Activated CD4-positive, alpha-beta T cell treated with anti-CD3 and anti-CD28 coated beads for 4 hours (primary cell): Measurements from ENCODE around the gene SUFU.
A peak's percentile ranks its signal among the peaks of the same experiment; 100 is the strongest.

ENCODE experiments used
- DNase-seq, 2 donors: peaks; one replicate each; pipeline ENCODE4 v3.0.0-alpha.2; 2020

The SUFU gene

GRCh38 chr10:102552533-102552932 lies 48.8 kb downstream of the SUFU start:
- no peak for DNase-seq

- DNase-seq, result no peak
Measured at GRCh38 chr10:102553771-102554170, 50.0 kb downstream of the SUFU start.

- DNase-seq, result no peak
Measured at GRCh38 chr10:102554531-102554930, 50.8 kb downstream of the SUFU start.

GRCh38 chr10:102555781-102556328 lies 52.1 kb downstream of the SUFU start:
- no peak for DNase-seq

- no peak for DNase-seq
Measured at GRCh38 chr10:102557569-102557968, 53.8 kb downstream of the SUFU start.

GRCh38 chr10:102559764-102560163 lies 56.0 kb downstream of the SUFU start:
- DNase-seq, result no peak

DNA sequence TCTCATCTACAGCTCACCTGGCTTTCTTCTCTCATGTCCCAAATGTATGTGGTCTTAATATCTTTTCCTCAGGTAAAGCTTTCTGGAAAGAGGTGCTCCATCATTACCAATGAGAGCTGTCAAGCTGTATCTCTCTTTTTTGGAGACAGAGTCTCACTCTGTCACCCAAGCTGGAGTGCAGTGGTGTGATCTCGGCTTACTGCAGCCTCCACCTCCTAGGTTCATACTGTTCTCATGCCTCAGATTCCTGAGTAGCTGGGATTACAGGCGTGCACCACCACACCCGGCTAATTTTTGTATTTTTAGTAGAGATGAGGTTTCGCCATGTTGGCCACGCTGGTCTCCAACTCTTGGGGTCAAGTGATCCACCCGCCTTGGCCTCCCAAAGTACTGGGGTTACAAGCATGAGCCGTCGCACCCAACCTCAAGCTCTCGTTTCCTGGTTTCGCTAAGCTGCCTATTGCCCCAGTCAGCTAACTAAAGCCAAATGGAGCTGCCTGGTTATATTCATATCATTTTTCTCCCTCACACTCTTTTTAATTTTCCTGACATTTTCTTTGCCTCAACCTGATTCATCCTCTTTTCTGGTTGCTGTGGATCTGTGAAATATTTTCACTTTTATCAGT lies 60.5 kb downstream of the SUFU start:
- no peak for DNase-seq

- DNase-seq, result no peak
Measured at GRCh38 chr10:102565793-102566192, 62.0 kb downstream of the SUFU start.

DNA sequence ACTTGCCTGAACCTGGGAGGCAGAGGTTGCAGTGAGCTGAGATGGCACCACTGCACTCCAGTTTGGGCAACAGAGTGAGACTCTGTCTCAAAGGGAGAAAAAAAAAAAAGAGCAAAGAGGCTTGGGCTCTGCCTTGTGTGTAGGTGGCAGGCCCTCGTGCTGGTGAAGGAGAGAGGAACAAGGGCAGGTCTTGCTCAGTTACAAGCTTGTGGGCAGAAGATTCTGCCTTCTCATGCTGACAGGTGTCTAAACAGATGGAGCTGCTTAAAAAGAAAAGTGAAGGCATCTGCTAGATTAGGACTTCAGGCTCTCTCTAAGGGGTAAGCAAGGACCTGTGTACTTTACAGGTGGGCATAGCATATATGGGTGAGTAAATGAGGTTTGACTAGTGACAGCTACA lies 75.0 kb downstream of the SUFU start:
- no peak for DNase-seq

DNA sequence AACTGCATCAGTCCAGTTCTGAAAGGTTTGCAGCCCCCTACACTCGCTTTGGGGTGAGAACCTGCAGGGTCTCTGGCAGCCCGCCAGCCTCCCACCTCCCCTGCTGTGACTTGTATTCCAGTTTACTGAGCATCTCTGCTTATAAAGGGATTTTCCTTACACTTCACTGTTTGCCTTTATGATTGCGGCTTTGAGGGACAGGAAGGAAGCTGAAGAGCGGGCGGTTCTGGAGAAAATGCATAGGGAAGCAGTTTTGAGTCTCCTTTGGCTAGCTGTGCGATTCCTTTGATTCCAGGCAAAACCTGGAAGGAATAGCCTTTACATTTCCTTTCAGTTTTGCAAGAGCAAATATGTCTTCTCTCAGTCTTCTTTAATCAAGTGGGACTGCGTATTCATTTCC lies 75.6 kb downstream of the SUFU start:
- no peak for DNase-seq

- no peak for DNase-seq
Measured at GRCh38 chr10:102580230-102580629, 76.5 kb downstream of the SUFU start.

GRCh38 chr10:102581401-102581800 lies 77.6 kb downstream of the SUFU start:
- DNase-seq, result no peak

- DNase-seq, result no peak
Measured at GRCh38 chr10:102581981-102582580, 78.3 kb downstream of the SUFU start.

DNA sequence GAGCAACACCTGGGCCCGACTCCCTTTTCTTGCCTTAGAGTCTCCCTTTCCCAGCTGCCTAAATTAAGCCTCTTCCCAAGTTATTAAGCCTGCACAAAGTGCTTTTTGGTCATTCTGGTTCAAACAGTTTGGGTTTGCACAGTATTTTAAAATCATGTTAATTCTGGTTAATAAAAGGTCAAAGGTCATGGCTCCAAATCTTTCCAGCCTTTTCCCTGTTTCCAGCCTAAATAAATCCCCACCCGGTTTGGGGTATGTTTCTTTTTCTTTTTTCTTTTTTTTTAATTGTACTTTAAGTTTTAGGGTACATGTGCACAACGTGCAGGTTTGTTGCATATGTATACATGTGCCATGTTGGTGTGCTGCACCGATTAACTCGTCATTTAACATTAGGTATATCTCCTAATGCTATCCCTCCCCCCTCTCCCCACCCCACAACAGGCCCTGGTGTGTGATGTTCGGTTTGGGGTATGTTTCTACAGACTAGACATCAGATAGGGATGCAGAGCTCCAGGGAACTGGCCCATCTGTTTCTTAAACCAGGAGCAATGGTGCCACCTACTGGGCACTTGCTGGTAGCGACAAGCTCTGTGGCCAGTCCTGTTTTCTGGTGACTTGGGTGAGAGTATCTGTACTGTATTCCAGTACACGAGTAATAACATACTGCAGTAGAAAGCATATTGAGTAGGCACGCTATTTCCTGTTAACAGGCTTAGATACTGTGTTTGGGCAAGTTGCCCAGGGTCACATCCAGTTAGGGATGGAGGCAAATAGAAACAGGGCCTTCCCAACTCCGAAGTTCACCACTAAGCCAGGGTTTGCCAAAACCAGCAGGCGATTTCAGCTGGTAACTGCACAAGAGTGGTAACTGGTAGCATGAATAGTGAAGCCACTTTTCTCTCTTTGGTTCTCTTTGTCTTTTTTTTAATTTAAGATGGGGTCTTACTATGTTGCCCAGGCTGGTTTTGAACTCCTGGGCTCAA lies 80.0 kb downstream of the SUFU start:
- DNase-seq, result peak; percentile 77 to 84

DNA sequence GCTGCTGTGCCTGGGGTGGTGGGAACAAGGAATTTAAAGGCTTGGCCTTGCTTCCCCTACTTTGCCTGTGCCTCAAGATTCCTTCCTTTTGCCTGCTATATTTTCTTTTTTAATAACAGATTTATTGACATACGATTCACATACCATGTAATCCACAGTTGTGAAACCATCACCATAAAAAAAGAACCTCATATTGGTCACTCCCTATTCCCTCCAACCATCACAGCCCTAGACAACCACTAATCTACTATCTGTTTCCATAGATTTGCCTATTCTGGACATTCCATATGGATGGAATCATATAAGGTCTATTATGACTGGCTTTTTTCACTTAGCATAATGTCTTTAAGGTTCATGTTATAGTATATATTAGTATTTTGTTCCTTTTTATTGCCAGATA lies 81.3 kb downstream of the SUFU start:
- DNase-seq, result no peak

GRCh38 chr10:102586858-102587257 lies 83.1 kb downstream of the SUFU start:
- no peak for DNase-seq

DNA sequence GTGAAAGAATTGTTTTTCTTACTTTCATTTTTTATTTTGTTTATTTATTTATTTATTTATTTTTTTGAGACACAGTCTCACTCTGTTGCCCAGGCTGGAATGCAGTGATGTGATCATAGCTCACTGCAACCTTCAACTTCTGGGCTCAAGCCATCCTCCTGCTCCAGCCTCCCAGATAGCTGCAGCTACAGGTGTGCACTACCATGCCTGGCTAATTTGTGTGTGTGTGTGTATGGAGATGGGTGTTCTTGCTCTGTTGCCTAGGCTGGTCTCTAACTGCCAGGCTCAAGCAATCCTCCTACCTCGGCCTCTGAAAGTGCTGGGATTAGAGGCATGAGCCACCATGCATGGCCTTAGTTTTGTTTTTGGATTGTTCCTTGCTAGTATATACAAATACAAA lies 85.1 kb downstream of the SUFU start:
- no peak for DNase-seq

- DNase-seq, result no peak
Measured at GRCh38 chr10:102593074-102593803, 89.5 kb downstream of the SUFU start.

DNA sequence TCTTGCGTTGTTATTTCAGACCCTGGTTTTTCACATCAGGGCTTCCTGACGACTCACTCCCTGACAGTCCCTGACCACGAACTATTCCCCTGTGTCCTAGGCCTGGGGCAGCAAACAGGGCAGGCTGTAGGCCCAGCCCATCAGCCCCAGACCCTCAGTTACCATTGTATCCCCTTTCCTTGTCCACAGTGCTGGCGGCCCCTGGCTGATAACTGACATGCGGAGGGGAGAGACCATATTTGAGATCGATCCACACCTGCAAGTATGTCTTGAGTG lies 90.0 kb downstream of the SUFU start:
- DNase-seq, result no peak

GRCh38 chr10:102595293-102595692 lies 91.5 kb downstream of the SUFU start:
- DNase-seq, result no peak

DNA sequence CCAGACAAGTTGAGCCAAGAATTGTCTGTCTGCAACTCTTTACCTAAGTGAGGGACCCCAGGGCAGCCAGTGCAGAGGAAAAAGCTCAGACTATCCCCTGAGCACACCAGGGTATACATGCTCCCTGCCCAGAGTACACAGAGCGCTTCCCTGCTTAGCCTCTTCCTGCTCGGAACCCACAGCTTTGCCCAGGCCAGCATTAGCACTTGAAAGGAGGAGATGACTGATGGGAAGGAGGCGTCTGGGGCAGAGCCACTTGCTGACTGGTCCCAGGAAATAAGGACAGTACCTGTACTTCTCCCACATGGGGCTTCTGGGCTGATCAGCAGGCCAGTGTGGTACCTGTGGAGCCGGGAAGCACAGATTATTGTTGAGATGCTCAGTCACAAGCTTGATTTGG lies 92.1 kb downstream of the SUFU start:
- DNase-seq, result no peak

- DNase-seq, result peak; percentile 14 to 31
Measured at GRCh38 chr10:102596506-102596971, 92.8 kb downstream of the SUFU start.
